SKM-1 (cell line): ENCODE measurements around the gene CFAP52.
"Not testable (repeated sequence)": the region's sequence is repeated elsewhere in the genome, so short reads cannot be mapped to it uniquely, and the experiment has no call there.

ENCODE experiments used
- DNase-seq: peaks from one replicate; lab custom pipeline; 2025; ENCODE audit not compliant: unreplicated experiment; lab: John Stamatoyannopoulos, UW

CFAP52 gene

GRCh38 chr17:9576521-9577372 lies at the start of gene CFAP52:
CFAP52 (plus strand) TSS chr17:9576642; CDS start chr17:9576696, 54 bp downstream.
- peak; percentile 4 for DNase-seq

GRCh38 chr17:9527788-9528187 lies 48.7 kb upstream of the CFAP52 start:
- DNase-seq, result no peak

GRCh38 chr17:9529033-9529700 lies 47.3 kb upstream of the CFAP52 start:
- no peak for DNase-seq

GRCh38 chr17:9531034-9531433 lies 45.4 kb upstream of the CFAP52 start:
- no peak for DNase-seq

- no peak for DNase-seq
These were observed 43.7 kb upstream of the CFAP52 start for GRCh38 chr17:9532715-9533114.

- DNase-seq, result no peak
These were observed 43.0 kb upstream of the CFAP52 start for GRCh38 chr17:9533441-9533840.

- no peak for DNase-seq
These were observed 40.4 kb upstream of the CFAP52 start for GRCh38 chr17:9536061-9536460.

- DNase-seq, result no peak
These were observed 39.2 kb upstream of the CFAP52 start for GRCh38 chr17:9537177-9537776.

GRCh38 chr17:9538626-9539025 lies 37.8 kb upstream of the CFAP52 start:
- no peak for DNase-seq

- DNase-seq, result no peak
These were observed 34.7 kb upstream of the CFAP52 start for GRCh38 chr17:9541718-9542117.

- no peak for DNase-seq
These were observed 32.2 kb upstream of the CFAP52 start for GRCh38 chr17:9544221-9544620.

- no peak for DNase-seq
These were observed 27.2 kb upstream of the CFAP52 start for GRCh38 chr17:9549215-9549614.

GRCh38 chr17:9553181-9553580 lies 23.3 kb upstream of the CFAP52 start:
- DNase-seq, result no peak

- DNase-seq, result no peak
These were observed 22.8 kb upstream of the CFAP52 start for GRCh38 chr17:9553596-9553995.

- DNase-seq, result not testable (repeated sequence)
These were observed 21.7 kb upstream of the CFAP52 start for GRCh38 chr17:9554715-9555114.

- DNase-seq, result no peak
These were observed 19.2 kb upstream of the CFAP52 start for GRCh38 chr17:9557161-9557755.

GRCh38 chr17:9557857-9558256 lies 18.6 kb upstream of the CFAP52 start:
- no peak for DNase-seq

- DNase-seq, result no peak
These were observed 12.3 kb upstream of the CFAP52 start for GRCh38 chr17:9564104-9564503.

GRCh38 chr17:9566067-9566466 lies 10.4 kb upstream of the CFAP52 start:
- DNase-seq, result no peak

GRCh38 chr17:9566739-9567138 lies 9.7 kb upstream of the CFAP52 start:
- DNase-seq, result not testable (repeated sequence)

- DNase-seq, result no peak
These were observed 8.4 kb upstream of the CFAP52 start for GRCh38 chr17:9568004-9568403.
